ENCODE measurements around the gene KRTAP26-1. TPM values are rescaled to one million over a fixed set of nuclear protein-coding genes. Genes with fewer than 3 reads are reported as not detected.

The KRTAP26-1 gene
- total RNA-seq: not detected in 2 replicates
- long read RNA-seq: 0 reads

GRCh38 chr21:30320215-30320614 is at the start of gene KRTAP26-1:
Gene KRTAP26-1, minus strand, starts transcription at chr21:30320315. Its CDS starts 280 bp downstream, at chr21:30320035.
- Mint-ChIP-seq H3K4me1 (no peaks in the 10 kb centered on the region), H3K36me3 (ENCODE audit: low read depth) (no peaks in the 10 kb centered on the region), H3K4me3 (no peak within 1 kb of the TSS), H3K27ac (ENCODE audit: unreplicated experiment) (peak within 1 kb of the TSS; percentile 28), H3K9me3 (peaks cover 4% of the 10 kb centered on the region), H3K27me3 (ENCODE audit: low read depth) (no peaks in the 10 kb centered on the region)
- no peak for DNase-seq (ENCODE audit: low read depth, low spot score)
- TF ChIP-seq CTCF (conservative IDR thresholded peaks at IDR 0.05): no peak

- Mint-ChIP-seq H3K9me3 (peaks cover 2% of the 10 kb centered on the region), H3K4me1 (peaks cover 4% of the 10 kb centered on the region), H3K27me3 (ENCODE audit: low read depth) (no peaks in the 10 kb centered on the region), H3K4me3 (no peak overlapping the region), H3K27ac (ENCODE audit: unreplicated experiment) (no peak overlapping the region), H3K36me3 (ENCODE audit: low read depth) (no peaks in the 10 kb centered on the region)
- no peak for TF ChIP-seq CTCF (conservative IDR thresholded peaks at IDR 0.05)
- DNase-seq (ENCODE audit: low read depth, low spot score): no peak
Observed at GRCh38 chr21:30355906-30356305, 35.8 kb upstream of the KRTAP26-1 start.

GRCh38 chr21:30354308-30355005 is 34.3 kb upstream of the KRTAP26-1 start:
- TF ChIP-seq CTCF (conservative IDR thresholded peaks at IDR 0.05): no peak
- peaks cover 8% of the 10 kb centered on the region for H3K4me1 Mint-ChIP-seq
- no peak overlapping the region for H3K4me3 Mint-ChIP-seq
- no peak for DNase-seq (ENCODE audit: low read depth, low spot score)
- peak overlapping the region; percentile 89 for H3K27ac Mint-ChIP-seq (ENCODE audit: unreplicated experiment)
- H3K9me3 Mint-ChIP-seq: peaks cover 2% of the 10 kb centered on the region
- H3K27me3 Mint-ChIP-seq (ENCODE audit: low read depth): no peaks in the 10 kb centered on the region
- no peaks in the 10 kb centered on the region for H3K36me3 Mint-ChIP-seq (ENCODE audit: low read depth)

- no peak for TF ChIP-seq CTCF (conservative IDR thresholded peaks at IDR 0.05)
- Mint-ChIP-seq H3K27me3 (ENCODE audit: low read depth) (no peaks in the 10 kb centered on the region), H3K27ac (ENCODE audit: unreplicated experiment) (no peak overlapping the region), H3K36me3 (ENCODE audit: low read depth) (no peaks in the 10 kb centered on the region), H3K4me3 (no peak overlapping the region), H3K4me1 (peaks cover 8% of the 10 kb centered on the region), H3K9me3 (peaks cover 2% of the 10 kb centered on the region)
- DNase-seq (ENCODE audit: low read depth, low spot score): no peak
Observed at GRCh38 chr21:30351534-30351933, 31.4 kb upstream of the KRTAP26-1 start.

GRCh38 chr21:30349572-30349971 is 29.5 kb upstream of the KRTAP26-1 start:
- H3K27me3 Mint-ChIP-seq (ENCODE audit: low read depth): no peaks in the 10 kb centered on the region
- DNase-seq (ENCODE audit: low read depth, low spot score): no peak
- no peak for TF ChIP-seq CTCF (conservative IDR thresholded peaks at IDR 0.05)

More at GRCh38 chr21:30349572-30349971, 29.5 kb upstream of the KRTAP26-1 start:
- H3K4me1 Mint-ChIP-seq: peaks cover 7% of the 10 kb centered on the region
- no peak overlapping the region for H3K27ac Mint-ChIP-seq (ENCODE audit: unreplicated experiment)
- H3K9me3 Mint-ChIP-seq: peaks cover 8% of the 10 kb centered on the region
- no peak overlapping the region for H3K4me3 Mint-ChIP-seq
- no peaks in the 10 kb centered on the region for H3K36me3 Mint-ChIP-seq (ENCODE audit: low read depth)

All from neural crest cell (in vitro differentiated cells).